Brain pericyte (primary cell): Measurements from ENCODE around the gene CTH.
"Not testable (repeated sequence)": the region's sequence is repeated elsewhere in the genome, so short reads cannot be mapped to it uniquely, and the experiment has no call there.

Experiments used
- DNase-seq: peaks from one replicate; pipeline ENCODE4 v3.0.0-alpha.2; 2012; ENCODE audit warnings: low read depth, low spot score

CTH gene

GRCh38 chr1:70455291-70455690, 44.2 kb downstream of the CTH start:
- no peak for DNase-seq

- DNase-seq = no peak
Measured at GRCh38 chr1:70458131-70458530, 47.1 kb downstream of the CTH start.

- no peak for DNase-seq
Measured at GRCh38 chr1:70459496-70460225, 48.6 kb downstream of the CTH start.

- not testable (repeated sequence) for DNase-seq
Measured at GRCh38 chr1:70460740-70461713, 50.0 kb downstream of the CTH start.

- no peak for DNase-seq
Measured at GRCh38 chr1:70462611-70463010, 51.5 kb downstream of the CTH start.

- DNase-seq = no peak
Measured at GRCh38 chr1:70465911-70466310, 54.8 kb downstream of the CTH start.

GRCh38 chr1:70467531-70467930, 56.5 kb downstream of the CTH start:
- DNase-seq = no peak

- no peak for DNase-seq
Measured at GRCh38 chr1:70468180-70468579, 57.1 kb downstream of the CTH start.

GRCh38 chr1:70469184-70469583, 58.1 kb downstream of the CTH start:
- not testable (repeated sequence) for DNase-seq

GRCh38 chr1:70475023-70475422, 64.0 kb downstream of the CTH start:
- DNase-seq = no peak

GRCh38 chr1:70477090-70477489, 66.0 kb downstream of the CTH start:
- no peak for DNase-seq

- DNase-seq = not testable (repeated sequence)
Measured at GRCh38 chr1:70477905-70478304, 66.8 kb downstream of the CTH start.

- no peak for DNase-seq
Measured at GRCh38 chr1:70483342-70483741, 72.3 kb downstream of the CTH start.

GRCh38 chr1:70485624-70486023, 74.6 kb downstream of the CTH start:
- DNase-seq = no peak

- no peak for DNase-seq
Measured at GRCh38 chr1:70486676-70487458, 75.8 kb downstream of the CTH start.

GRCh38 chr1:70487459-70487815, 76.4 kb downstream of the CTH start:
- DNase-seq = no peak

GRCh38 chr1:70487910-70488665, 77.0 kb downstream of the CTH start:
- DNase-seq = no peak
